GM12892 (cell line): ENCODE measurements around the gene PPDPF.

Experiments
- POLR2A ChIP-seq: IDR thresholded peaks from 2 replicates; pipeline ENCODE4 v1.6.1; 2011; ENCODE audit warnings: low read depth, low read length, control low read depth
- TAF1 ChIP-seq: IDR thresholded peaks from 2 replicates; pipeline ENCODE4 v1.6.1; 2011; ENCODE audit warnings: low read depth, mild to moderate bottlenecking, control low read depth, low read length, borderline replicate concordance

- TF ChIP-seq POLR2A = no peak
- TF ChIP-seq TAF1 = no peak
These were observed 40.5 kb downstream of the PPDPF start for GRCh38 chr20:63560856-63561609.
